Progenitor cell of endocrine pancreas (in vitro differentiated cells): ENCODE measurements around the gene CENPP. TPM values are rescaled to one million over a fixed set of nuclear protein-coding genes. Genes with fewer than 3 reads are reported as not detected.

Source experiments
- DNase-seq: peaks from one replicate; pipeline ENCODE4 v3.0.0; 2021; ENCODE audit warnings: low spot score; ENCODE audit not compliant: unreplicated experiment
- H3K27ac Mint-ChIP-seq: 2 replicates; pipeline ENCODE4 v1.8.0; 2021; ENCODE audit warnings: mild to moderate bottlenecking, moderate library complexity, mixed read lengths
- H3K27me3 Mint-ChIP-seq: 2 replicates; pipeline ENCODE4 v1.8.0; 2021; ENCODE audit warnings: mixed read lengths
- H3K36me3 Mint-ChIP-seq: 2 replicates; pipeline ENCODE4 v1.8.0; 2022; ENCODE audit warnings: mixed read lengths; ENCODE audit not compliant: insufficient read depth
- H3K4me1 Mint-ChIP-seq: 2 replicates; pipeline ENCODE4 v1.8.0; 2021; ENCODE audit warnings: low read depth, mixed read lengths
- H3K4me3 Mint-ChIP-seq: 2 replicates; pipeline ENCODE4 v1.8.0; 2021; ENCODE audit warnings: low read depth, mild to moderate bottlenecking, moderate library complexity, mixed read lengths
- H3K9me3 Mint-ChIP-seq: 2 replicates; pipeline ENCODE4 v1.8.0; 2021; ENCODE audit warnings: low read depth, mixed read lengths
- CTCF ChIP-seq: fragments of 200-600 bp; sonication (generic); IDR thresholded peaks from one replicate; pipeline ENCODE4 v1.5.0; 2021; ENCODE audit warnings: antibody characterized with exemption, mild to moderate bottlenecking; ENCODE audit not compliant: unreplicated experiment
- total RNA-seq: library from RNA; stranded (reverse); gene quantifications from 2 replicates; pipeline ENCODE4 v1.2.1, GENCODE V29; 2021

Gene CENPP
- total RNA-seq, 1 donor from 2014 or later, result 5.0 TPM

DNA sequence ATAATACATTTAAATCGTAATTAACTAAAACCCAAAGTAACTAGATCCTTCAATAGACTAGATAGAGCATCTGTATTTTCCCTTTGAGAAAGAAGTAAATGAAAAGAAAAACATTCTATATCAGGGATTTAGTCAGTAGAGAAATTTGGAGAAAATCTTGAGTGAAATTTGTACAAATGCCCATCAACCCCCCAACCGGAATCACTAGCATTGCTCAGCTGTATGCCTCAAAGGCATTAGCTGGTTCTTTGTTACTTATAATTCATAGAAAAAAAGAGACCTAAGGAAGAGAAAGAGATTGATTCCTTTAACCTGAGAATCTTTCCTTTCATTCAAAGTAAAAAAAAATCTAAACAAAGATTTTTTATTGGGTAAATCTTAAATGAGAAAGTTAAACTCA lies 97.9 kb downstream of the CENPP start:
- H3K9me3 Mint-ChIP-seq, result no peaks in the 10 kb centered on the region
- no peaks in the 10 kb centered on the region for H3K27me3 Mint-ChIP-seq
- DNase-seq, result no peak
- no peak overlapping the region for H3K4me3 Mint-ChIP-seq
- no peak overlapping the region for H3K27ac Mint-ChIP-seq
- peaks cover 2% of the 10 kb centered on the region for H3K4me1 Mint-ChIP-seq
- no peaks in the 10 kb centered on the region for H3K36me3 Mint-ChIP-seq
- TF ChIP-seq CTCF, result no peak

GRCh38 chr9:92424340-92424739 lies 98.6 kb downstream of the CENPP start, which contains the start of gene OMD:
Gene OMD (minus strand): TSS chr9:92424471. CDS start chr9:92417558, 6,913 bp downstream.
- H3K4me3 Mint-ChIP-seq, result no peak within 1 kb of the TSS
- no peak for DNase-seq
- H3K27ac Mint-ChIP-seq, result no peak within 1 kb of the TSS
- H3K4me1 Mint-ChIP-seq, result peaks cover 2% of the 10 kb centered on the region
- H3K9me3 Mint-ChIP-seq, result no peaks in the 10 kb centered on the region
- TF ChIP-seq CTCF, result no peak
- no peaks in the 10 kb centered on the region for H3K36me3 Mint-ChIP-seq
- H3K27me3 Mint-ChIP-seq, result no peaks in the 10 kb centered on the region

DNA sequence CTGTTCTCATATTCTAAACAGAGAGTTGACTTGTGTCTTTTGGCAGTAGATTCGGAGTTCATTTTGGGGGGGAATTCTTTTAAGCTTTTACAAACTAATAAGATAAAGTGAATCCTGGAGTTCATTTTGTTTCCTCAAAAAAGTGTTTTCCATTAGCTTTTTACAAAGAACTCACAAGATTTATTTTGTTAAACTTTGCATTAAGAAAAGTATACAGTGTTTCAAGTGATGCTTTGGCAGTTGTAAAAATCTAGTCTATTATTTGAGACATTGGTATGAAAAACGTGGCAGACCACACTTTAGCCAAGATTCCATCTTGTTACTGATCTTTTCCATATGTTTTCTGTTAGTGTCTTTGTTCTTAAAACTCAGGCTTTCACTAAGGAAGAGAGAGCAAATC lies 99.7 kb downstream of the CENPP start:
- H3K4me3 Mint-ChIP-seq, result no peak overlapping the region
- TF ChIP-seq CTCF, result no peak
- H3K27ac Mint-ChIP-seq, result no peak overlapping the region
- no peaks in the 10 kb centered on the region for H3K27me3 Mint-ChIP-seq
- DNase-seq, result no peak
- no peaks in the 10 kb centered on the region for H3K9me3 Mint-ChIP-seq
- H3K4me1 Mint-ChIP-seq, result peaks cover 2% of the 10 kb centered on the region
- no peaks in the 10 kb centered on the region for H3K36me3 Mint-ChIP-seq

GRCh38 chr9:92426501-92427145 lies 100.9 kb downstream of the CENPP start:
- peaks cover 2% of the 10 kb centered on the region for H3K4me1 Mint-ChIP-seq
- no peak overlapping the region for H3K27ac Mint-ChIP-seq
- H3K27me3 Mint-ChIP-seq, result no peaks in the 10 kb centered on the region
- no peak for DNase-seq
- no peak for TF ChIP-seq CTCF
- H3K36me3 Mint-ChIP-seq, result no peaks in the 10 kb centered on the region
- H3K9me3 Mint-ChIP-seq, result no peaks in the 10 kb centered on the region
- H3K4me3 Mint-ChIP-seq, result no peak overlapping the region

DNA sequence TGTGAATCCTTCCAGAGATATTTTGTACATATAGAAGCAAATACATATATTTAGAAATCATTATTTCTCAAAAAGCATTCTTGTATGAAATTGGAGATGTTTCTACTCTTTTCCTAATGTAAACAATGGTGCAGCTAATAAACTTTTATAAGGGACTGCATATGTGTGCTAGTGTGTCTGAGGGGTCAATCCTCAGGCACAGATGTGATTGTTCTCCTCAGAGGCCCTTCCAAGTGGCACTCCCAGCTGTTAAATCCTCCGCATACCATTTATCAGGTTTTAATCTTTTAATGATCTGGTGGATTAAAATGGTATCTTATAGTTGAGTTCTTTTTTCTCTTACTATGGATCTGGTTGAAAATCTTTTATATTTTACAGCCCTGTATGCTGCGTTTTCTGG lies 104.1 kb downstream of the CENPP start:
- DNase-seq, result no peak
- Mint-ChIP-seq H3K4me3 (no peak overlapping the region), H3K27me3 (no peaks in the 10 kb centered on the region), H3K36me3 (no peaks in the 10 kb centered on the region), H3K27ac (no peak overlapping the region), H3K4me1 (peaks cover 2% of the 10 kb centered on the region), H3K9me3 (no peaks in the 10 kb centered on the region)
- TF ChIP-seq CTCF, result no peak
